Activated CD4-positive, alpha-beta T cell treated with anti-CD3 and anti-CD28 coated beads, Interleukin-2, amount 50 U/mL, for 1 hour (primary cell): ENCODE results near the gene COL5A1.

ENCODE experiments used
- DNase-seq: peaks from one replicate; pipeline ENCODE4 v3.0.0-alpha.2; 2020

Gene COL5A1

DNA sequence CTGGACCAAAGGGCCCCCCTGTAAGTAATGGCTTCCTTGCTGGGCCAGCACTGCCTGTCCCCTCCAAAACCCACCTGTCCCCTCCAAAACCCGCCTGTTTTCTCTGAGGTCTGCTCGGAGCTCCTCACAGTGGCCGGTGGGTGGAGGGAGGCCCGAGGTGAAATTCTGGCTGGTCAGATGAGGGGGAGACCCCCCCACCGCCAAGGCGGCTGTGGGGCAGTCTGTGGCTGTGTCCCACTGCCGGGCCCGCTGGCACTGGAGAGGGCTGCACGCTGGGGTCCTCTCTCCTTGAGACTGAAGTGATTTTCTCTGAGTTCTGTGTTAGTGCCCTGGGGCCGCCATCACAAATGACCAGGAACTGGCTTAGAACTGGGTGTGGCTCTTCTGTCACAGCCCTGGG lies 155.3 kb downstream of the COL5A1 start:
- DNase-seq, result no peak

GRCh38 chr9:134800791-134801339 lies 159.3 kb downstream of the COL5A1 start:
- DNase-seq, result no peak

GRCh38 chr9:134802216-134802795 lies 160.7 kb downstream of the COL5A1 start:
- no peak for DNase-seq

- DNase-seq, result no peak
Measured at GRCh38 chr9:134804871-134805270, 163.3 kb downstream of the COL5A1 start.

DNA sequence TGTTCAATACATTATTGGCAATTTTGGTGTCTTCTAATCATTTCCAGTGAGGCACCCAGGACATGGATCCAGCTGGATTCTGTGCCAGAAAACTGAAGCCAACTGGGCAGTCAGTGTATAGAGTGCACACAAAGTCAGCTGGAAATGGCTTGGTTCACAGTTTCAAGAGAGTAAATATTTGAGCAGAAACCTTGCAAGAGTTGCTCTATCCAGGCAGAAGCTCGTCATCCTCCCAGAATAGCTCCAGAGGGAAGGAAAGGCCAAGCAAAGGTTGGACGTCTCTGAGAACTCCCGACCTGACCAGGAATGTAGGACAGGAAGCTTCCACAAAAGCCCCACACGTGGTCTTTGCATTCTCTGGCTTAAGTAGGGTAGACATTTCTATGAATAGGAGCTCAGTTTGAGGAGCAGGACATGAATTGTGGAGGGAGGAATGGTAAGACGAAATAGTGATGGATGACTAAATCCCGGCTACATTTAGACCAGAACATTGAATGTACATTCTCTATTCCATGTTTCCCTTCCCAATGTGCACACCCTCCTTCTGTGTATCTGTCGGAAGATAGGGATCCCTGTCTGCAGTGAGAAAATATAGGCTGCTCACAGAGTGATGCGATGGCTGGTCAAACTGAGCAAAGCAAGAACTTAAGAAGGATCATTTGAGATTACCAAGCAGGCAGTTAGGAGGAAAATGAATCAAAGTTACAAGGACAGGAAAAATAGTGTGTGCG lies 166.3 kb downstream of the COL5A1 start:
- DNase-seq, result no peak

DNA sequence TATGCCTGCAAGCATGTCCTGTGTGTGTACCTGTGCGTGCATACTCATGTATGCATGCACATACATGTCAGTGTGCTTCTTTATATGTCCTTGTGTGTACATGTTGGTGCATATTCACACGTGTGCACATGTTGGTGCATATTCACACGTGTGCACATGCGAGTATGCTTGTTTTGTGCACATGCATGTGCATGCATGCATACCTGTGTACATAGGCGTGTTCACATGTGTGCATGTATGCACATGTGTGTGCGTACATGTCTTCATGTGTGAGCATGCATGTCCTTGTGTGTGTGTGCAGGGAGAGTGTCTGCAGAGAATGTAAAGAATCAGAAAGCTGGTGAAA lies 166.8 kb downstream of the COL5A1 start:
- DNase-seq, result no peak

GRCh38 chr9:134809292-134809691 lies 167.7 kb downstream of the COL5A1 start:
- no peak for DNase-seq

GRCh38 chr9:134809826-134810225 lies 168.2 kb downstream of the COL5A1 start:
- no peak for DNase-seq

DNA sequence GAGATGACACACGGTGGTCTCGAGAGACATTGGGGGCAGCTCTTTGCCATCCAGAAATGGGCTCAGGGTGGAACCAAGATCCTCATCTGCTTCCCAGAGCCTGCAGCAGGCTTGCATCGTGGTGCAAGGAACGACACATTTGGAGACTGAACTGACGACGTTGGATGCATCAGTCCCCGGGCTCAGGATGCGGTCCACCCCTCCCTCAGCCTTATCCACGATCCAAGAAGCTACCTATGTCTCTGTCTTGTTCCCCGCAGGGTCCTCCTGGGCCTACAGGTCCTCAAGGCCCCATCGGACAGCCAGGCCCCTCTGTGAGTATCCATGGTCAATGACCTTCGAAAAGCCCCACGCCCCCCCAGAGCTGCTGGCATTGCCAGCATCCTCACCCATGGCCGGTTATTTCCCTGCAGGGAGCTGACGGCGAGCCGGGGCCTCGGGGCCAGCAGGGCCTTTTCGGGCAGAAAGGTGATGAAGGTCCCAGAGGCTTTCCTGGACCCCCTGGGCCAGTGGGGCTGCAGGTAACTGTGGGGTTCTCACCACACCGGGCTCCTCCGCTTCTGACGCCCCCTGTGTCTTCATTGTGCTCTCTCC lies 169.6 kb downstream of the COL5A1 start:
- DNase-seq, result no peak

DNA sequence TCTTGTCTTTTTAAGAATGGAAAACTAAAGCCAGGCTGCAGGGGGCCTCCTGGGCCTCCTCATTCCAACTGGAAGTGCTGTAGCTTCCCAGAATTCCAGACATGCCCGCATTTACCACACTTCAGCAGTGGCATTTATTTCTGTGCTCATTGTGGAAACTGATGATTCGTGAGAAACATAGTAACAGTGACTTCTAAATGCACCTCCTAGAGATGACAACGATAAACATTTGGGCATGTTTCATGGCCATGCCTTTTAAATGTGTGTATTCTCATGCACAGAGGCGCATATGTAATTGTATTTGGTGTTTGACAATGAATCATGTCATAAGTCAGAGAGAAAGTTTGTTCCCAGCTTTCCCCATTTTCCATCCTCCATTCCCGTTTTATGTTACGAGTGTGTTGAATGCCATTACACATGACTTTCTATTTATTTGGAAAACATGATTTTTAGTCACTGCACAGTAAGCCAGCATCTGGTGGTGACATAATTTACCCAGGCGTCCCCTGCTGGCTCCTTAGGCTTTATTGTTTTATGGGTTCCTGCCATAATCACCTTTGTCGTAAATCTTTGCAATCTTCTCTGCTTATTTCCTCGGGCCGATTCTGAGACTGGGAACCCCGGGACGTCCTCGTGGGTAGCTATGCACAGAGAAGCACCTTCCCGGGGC lies 170.2 kb downstream of the COL5A1 start:
- no peak for DNase-seq

GRCh38 chr9:134812343-134812673 lies 170.7 kb downstream of the COL5A1 start:
- no peak for DNase-seq

DNA sequence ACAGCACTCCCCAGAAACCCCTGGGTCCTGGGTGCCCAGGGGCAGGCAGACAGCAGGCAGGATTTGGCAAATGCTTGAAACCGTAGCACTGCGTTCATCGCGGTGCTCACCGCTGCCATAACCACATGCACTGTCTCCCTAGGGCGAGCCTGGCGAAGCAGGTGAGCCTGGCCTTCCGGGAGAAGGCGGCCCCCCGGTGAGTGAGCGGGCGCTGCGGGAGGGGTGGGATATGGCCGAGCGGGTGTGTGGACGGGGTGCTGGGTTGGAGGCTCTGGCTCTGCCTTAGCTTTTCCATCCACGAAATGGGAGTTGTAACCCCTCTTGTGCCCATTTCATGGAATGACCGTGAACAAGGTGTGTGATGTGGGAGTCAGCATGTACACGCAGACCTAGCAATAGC lies 172.2 kb downstream of the COL5A1 start:
- DNase-seq, result no peak

DNA sequence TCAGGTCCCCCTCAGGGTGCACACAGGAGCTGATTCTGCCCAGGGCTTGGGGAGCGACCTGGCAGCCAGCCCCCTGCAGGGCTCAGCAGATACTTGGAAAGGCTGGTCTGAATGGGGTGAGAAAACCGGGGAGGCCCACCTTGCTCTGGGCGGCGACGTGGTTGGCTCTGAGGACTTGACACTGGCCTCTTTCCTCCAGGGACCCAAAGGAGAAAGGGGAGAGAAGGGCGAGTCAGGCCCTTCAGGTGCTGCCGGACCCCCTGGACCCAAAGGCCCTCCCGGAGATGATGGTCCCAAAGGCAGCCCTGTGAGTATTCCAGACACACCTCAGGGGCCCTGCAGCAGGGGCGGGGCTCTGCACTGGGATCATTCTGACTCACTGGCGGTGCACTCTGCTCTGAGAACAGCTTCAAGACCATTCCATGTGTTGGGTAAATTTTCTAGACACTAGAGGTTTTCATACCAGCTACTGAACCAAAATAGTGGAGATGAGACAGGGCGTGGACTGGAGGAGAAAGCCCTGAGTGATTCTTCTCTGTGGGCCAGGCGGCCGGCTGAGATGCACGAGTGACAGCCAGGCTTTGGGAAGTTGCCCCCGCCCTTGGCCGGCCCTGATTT lies 173.1 kb downstream of the COL5A1 start:
- no peak for DNase-seq

GRCh38 chr9:134815435-134816214 lies 174.0 kb downstream of the COL5A1 start:
- DNase-seq, result no peak

DNA sequence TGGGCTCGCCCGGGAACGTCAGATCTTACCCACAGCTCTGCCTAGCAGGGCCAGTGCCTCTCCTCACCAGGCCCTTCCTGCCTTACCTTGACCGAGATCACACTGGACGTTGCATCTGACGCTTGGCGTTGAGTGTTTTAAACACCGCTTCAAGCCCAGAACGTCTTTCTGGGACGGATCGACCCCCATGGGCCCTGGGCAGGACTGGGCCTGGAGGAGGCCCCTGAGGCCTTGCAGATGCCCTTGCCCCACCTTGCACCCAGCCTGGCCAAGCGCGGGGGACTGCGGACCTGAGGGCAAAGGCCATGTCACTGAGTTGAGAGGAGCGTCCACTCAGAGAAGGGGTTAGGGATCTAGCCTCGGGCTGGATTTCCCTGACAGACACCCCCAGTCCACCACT lies 174.7 kb downstream of the COL5A1 start:
- DNase-seq, result no peak

GRCh38 chr9:134818000-134818568 lies 176.5 kb downstream of the COL5A1 start:
- DNase-seq, result no peak

DNA sequence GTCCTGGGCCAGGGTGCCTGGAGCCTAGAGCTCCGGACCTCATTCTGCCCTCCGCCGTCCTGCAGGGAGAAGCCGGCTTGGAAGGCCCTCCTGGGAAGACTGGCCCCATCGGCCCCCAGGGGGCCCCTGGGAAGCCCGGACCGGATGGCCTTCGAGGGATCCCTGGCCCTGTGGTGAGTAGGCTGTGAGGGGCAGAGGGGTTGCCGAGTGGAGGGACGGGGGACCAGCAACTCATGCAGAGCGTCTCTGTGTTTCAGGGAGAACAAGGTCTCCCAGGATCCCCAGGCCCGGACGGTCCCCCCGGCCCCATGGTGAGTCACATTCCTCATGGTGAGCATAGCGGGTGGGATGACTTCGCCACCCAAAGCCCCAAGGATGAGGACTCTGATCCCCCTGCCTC lies 177.0 kb downstream of the COL5A1 start:
- no peak for DNase-seq

DNA sequence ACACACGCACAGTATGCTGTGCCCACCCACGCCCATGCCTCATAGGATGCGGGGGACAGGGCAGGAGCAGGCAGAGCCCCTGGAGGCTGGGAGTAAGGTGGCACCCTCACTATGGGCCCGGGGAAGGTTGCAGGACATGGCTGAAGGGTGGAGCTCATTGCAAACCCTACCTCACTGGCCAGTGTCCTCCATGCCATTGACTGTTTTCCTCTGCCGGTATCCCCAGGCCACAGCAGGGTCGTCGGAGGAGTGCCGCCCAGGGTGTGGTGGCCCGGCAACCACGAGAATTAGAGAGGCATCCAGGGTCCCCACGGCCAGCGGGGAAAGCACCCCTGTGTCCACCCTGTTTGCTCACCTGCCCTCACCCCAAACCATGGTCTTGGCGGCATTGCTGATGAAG lies 179.3 kb downstream of the COL5A1 start:
- no peak for DNase-seq

GRCh38 chr9:134822541-134822940 lies 180.9 kb downstream of the COL5A1 start:
- no peak for DNase-seq

GRCh38 chr9:134823623-134824022 lies 182.0 kb downstream of the COL5A1 start:
- DNase-seq, result no peak

DNA sequence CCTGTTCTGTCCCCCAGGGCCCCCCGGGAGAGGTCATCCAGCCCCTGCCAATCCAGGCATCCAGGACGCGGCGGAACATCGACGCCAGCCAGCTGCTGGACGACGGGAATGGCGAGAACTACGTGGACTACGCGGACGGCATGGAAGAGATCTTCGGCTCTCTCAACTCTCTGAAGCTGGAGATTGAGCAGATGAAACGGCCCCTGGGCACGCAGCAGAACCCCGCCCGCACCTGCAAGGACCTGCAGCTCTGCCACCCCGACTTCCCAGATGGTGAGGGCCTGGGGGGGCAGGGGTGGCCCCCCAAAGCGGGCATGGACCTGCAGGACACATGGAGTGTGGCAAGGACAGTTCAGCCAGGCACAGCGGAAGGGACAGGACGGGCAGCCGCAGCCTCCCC lies 183.0 kb downstream of the COL5A1 start:
- no peak for DNase-seq

DNA sequence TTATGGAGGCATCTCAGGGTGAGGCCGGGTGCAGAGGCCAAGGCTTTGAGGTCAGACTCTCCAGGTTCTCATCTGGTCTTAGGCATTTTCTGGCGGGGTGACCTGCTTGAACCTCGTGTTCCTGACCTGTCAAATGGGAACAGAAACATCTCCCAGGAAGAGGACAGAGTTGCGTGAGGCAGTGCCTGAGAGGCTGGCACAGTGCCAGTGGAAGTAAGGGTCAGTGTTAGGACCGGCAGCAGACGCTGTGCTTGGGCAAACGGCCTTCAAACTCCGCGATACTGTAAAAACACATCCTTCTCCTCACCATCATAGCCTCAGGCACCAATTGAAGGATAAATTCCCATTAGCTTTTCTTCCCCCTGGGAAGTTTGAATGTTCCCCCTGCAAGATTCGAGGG lies 183.4 kb downstream of the COL5A1 start:
- DNase-seq, result no peak
